HEK293 (cell line): ENCODE measurements around the gene SNTG2.

Experiments
- CTCF ChIA-PET: fragments of 350-600 bp; formaldehyde crosslinking; extraction: SDS; loops from one replicate; lab custom pipeline; 2021; ENCODE audit warnings: antibody characterized with exemption; lab: Yijun Ruan, JAX
- POLR2A ChIA-PET: fragments of 300-600 bp; formaldehyde crosslinking; extraction: SDS; loops from one replicate; lab custom pipeline; 2020; ENCODE audit warnings: antibody characterized with exemption, inconsistent platforms; lab: Yijun Ruan, JAX
- H3K27ac ChIP-seq: fragments of 200-500 bp; sonication (Bioruptor generic); 2 replicates; pipeline ENCODE4 v1.5.1; 2014; ENCODE audit warnings: low read depth, low read length, control low read depth, inconsistent platforms; ENCODE audit errors: extremely low read depth
- H3K36me3 ChIP-seq, 2 experiments: fragments of 200-500 bp in 1 of 2; sonication (Bioruptor generic) in 1 of 2; 1 replicate in 1 of 2; 2 replicates in 1 of 2; pipeline ENCODE4 v1.5.1; 2014 to 2017; ENCODE audit warnings: inconsistent platforms in 2 of 2, low read length in 2 of 2; ENCODE audit not compliant: control insufficient read depth in 2 of 2, insufficient read depth in 1 of 2
- H3K4me1 ChIP-seq: fragments of 200-500 bp; sonication (Bioruptor generic); 2 replicates; pipeline ENCODE4 v1.5.1; 2014; ENCODE audit warnings: mild to moderate bottlenecking, low read length, inconsistent platforms; ENCODE audit not compliant: control insufficient read depth, insufficient read depth
- H3K4me3 ChIP-seq: 2 replicates; pipeline ENCODE4 v1.5.1; 2011; ENCODE audit warnings: low read depth, mild to moderate bottlenecking, control low read depth, low read length, moderate library complexity
- H3K9me3 ChIP-seq: fragments of 200-500 bp; sonication (Bioruptor generic); 2 replicates; pipeline ENCODE4 v1.5.1; 2014; ENCODE audit warnings: low read depth, low read length, inconsistent platforms; ENCODE audit not compliant: control insufficient read depth, insufficient read depth
- BCL6B ChIP-seq: fragments of 450-650 bp; formaldehyde crosslinking; IDR thresholded peaks from 2 replicates; pipeline ENCODE4 v1.5.1; 2017; ENCODE audit warnings: missing biosample characterization, missing genetic modification characterization
- EGR2 ChIP-seq: fragments of 450-650 bp; formaldehyde crosslinking; IDR thresholded peaks from 2 replicates; pipeline ENCODE4 v1.5.1; 2016; ENCODE audit warnings: low read depth, missing biosample characterization, missing genetic modification characterization
- KLF8 ChIP-seq: fragments of 450-650 bp; formaldehyde crosslinking; IDR thresholded peaks from 2 replicates; pipeline ENCODE4 v1.5.1; 2016; ENCODE audit warnings: missing biosample characterization, missing genetic modification characterization
- OSR2 ChIP-seq: fragments of 450-650 bp; formaldehyde crosslinking; IDR thresholded peaks from 2 replicates; pipeline ENCODE4 v1.5.1; 2016; ENCODE audit warnings: missing biosample characterization, missing genetic modification characterization
- SP3 ChIP-seq: fragments of 450-650 bp; formaldehyde crosslinking; IDR thresholded peaks from 2 replicates; pipeline ENCODE4 v1.5.1; 2016; ENCODE audit warnings: missing biosample characterization, missing genetic modification characterization
- ZBTB10 ChIP-seq: fragments of 450-650 bp; formaldehyde crosslinking; IDR thresholded peaks from 2 replicates; pipeline ENCODE4 v1.5.1; 2016; ENCODE audit warnings: missing biosample characterization, missing genetic modification characterization
- ZBTB11 ChIP-seq: fragments of 450-650 bp; formaldehyde crosslinking; conservative IDR thresholded peaks from 2 replicates; pipeline ENCODE4 v1.5.1; 2016; ENCODE audit warnings: low read depth, missing biosample characterization, missing genetic modification characterization
- ZFP41 ChIP-seq: fragments of 450-650 bp; formaldehyde crosslinking; IDR thresholded peaks from 2 replicates; pipeline ENCODE4 v1.5.1; 2016; ENCODE audit warnings: missing biosample characterization, missing genetic modification characterization, borderline replicate concordance
- ZFP69B ChIP-seq: fragments of 450-650 bp; formaldehyde crosslinking; IDR thresholded peaks from 2 replicates; pipeline ENCODE4 v1.5.1; 2016; ENCODE audit warnings: missing biosample characterization, missing genetic modification characterization
- ZNF133 ChIP-seq: fragments of 450-650 bp; formaldehyde crosslinking; IDR thresholded peaks from 2 replicates; pipeline ENCODE4 v1.5.1; 2016; ENCODE audit warnings: missing biosample characterization, missing genetic modification characterization
- ZNF140 ChIP-seq: fragments of 450-650 bp; formaldehyde crosslinking; IDR thresholded peaks from 2 replicates; pipeline ENCODE4 v1.5.1; 2016; ENCODE audit warnings: missing biosample characterization, missing genetic modification characterization
- ZNF302 ChIP-seq: fragments of 450-650 bp; formaldehyde crosslinking; IDR thresholded peaks from 2 replicates; pipeline ENCODE4 v1.5.1; 2016; ENCODE audit warnings: missing biosample characterization, missing genetic modification characterization, low read depth
- ZNF324 ChIP-seq: fragments of 450-650 bp; formaldehyde crosslinking; IDR thresholded peaks from 2 replicates; pipeline ENCODE4 v1.5.1; 2016; ENCODE audit warnings: missing biosample characterization, missing genetic modification characterization
- ZNF335 ChIP-seq: fragments of 450-650 bp; formaldehyde crosslinking; conservative IDR thresholded peaks from 2 replicates; pipeline ENCODE4 v1.5.1; 2016; ENCODE audit warnings: missing biosample characterization, missing genetic modification characterization
- ZNF510 ChIP-seq: fragments of 450-650 bp; formaldehyde crosslinking; IDR thresholded peaks from 2 replicates; pipeline ENCODE4 v1.5.1; 2018; ENCODE audit warnings: mild to moderate bottlenecking, missing genetic modification characterization, missing biosample characterization; ENCODE audit not compliant: insufficient replicate concordance
- ZNF600 ChIP-seq: fragments of 450-650 bp; formaldehyde crosslinking; IDR thresholded peaks from 2 replicates; pipeline ENCODE4 v1.5.1; 2016; ENCODE audit warnings: missing biosample characterization, missing genetic modification characterization
- ZNF677 ChIP-seq: fragments of 450-650 bp; IDR thresholded peaks from 2 replicates; pipeline ENCODE4 v1.5.0; 2018; ENCODE audit warnings: missing biosample characterization, mild to moderate bottlenecking, missing genetic modification characterization, moderate library complexity
- ZNF792 ChIP-seq: fragments of 450-650 bp; formaldehyde crosslinking; IDR thresholded peaks from 2 replicates; pipeline ENCODE4 v1.5.1; 2016; ENCODE audit warnings: missing biosample characterization, missing genetic modification characterization
- ZNF843 ChIP-seq: fragments of 450-650 bp; formaldehyde crosslinking; IDR thresholded peaks from 2 replicates; pipeline ENCODE4 v1.5.1; 2016; ENCODE audit warnings: missing biosample characterization, missing genetic modification characterization
- ZSCAN16 ChIP-seq: fragments of 450-650 bp; formaldehyde crosslinking; IDR thresholded peaks from 2 replicates; pipeline ENCODE4 v1.5.1; 2016; ENCODE audit warnings: missing biosample characterization, missing genetic modification characterization
- ZSCAN30 ChIP-seq: fragments of 450-650 bp; IDR thresholded peaks from 2 replicates; pipeline ENCODE4 v1.5.1; 2018; ENCODE audit warnings: missing biosample characterization, mild to moderate bottlenecking, missing genetic modification characterization, moderate library complexity
- ZSCAN4 ChIP-seq: fragments of 450-650 bp; formaldehyde crosslinking; IDR thresholded peaks from 2 replicates; pipeline ENCODE4 v1.5.1; 2017; ENCODE audit warnings: missing biosample characterization, missing genetic modification characterization

SNTG2 gene

GRCh38 chr2:1318366-1319009 is 367.8 kb downstream of the SNTG2 start:
- POLR2A ChIA-PET: no interaction called here
- Histone ChIP-seq H3K36me3 (no peaks in the 10 kb centered on the region), H3K27ac (no peak overlapping the region), H3K4me3 (no peak overlapping the region)
- CTCF ChIA-PET: interaction anchor here (0.6 kb wide), 1 partner anchor 802 kb away, joined by 3 read pairs; no protein-coding TSS in a partner anchor
- TF ChIP-seq EGR2 (tag by site-specific recombination) (no peak), ZNF600 (tag by site-specific recombination) (no peak), ZNF843 (tag by site-specific recombination) (no peak), ZNF140 (no peak), ZSCAN16 (tag by site-specific recombination) (no peak), ZNF677 (tag by site-specific recombination) (no peak), ZNF133 (tag by site-specific recombination) (no peak), ZNF324 (tag by site-specific recombination) (no peak)
- TF ChIP-seq, all 188 proteins: peak for 0
- H3K4me1 ChIP-seq: no peaks in the 10 kb centered on the region
- no peaks in the 10 kb centered on the region for H3K9me3 ChIP-seq

- TF ChIP-seq ZBTB11 (tag by site-specific recombination): no peak
- no peak for TF ChIP-seq ZNF335
- TF ChIP-seq ZNF792: no peak
- TF ChIP-seq ZSCAN30 (tag by site-specific recombination): no peak
- TF ChIP-seq SP3 (tag by site-specific recombination): no peak
- TF ChIP-seq ZNF510: no peak
- no peak for TF ChIP-seq ZFP69B (tag by site-specific recombination)
- TF ChIP-seq KLF8: no peak
- no peak for TF ChIP-seq BCL6B (tag by site-specific recombination)
- TF ChIP-seq ZNF302 (tag by site-specific recombination): no peak
- TF ChIP-seq OSR2: no peak
- no peak for TF ChIP-seq ZSCAN4 (tag by site-specific recombination)
- TF ChIP-seq ZFP41 (tag by site-specific recombination): no peak
- TF ChIP-seq ZNF133 (tag by site-specific recombination): no peak
- no peak for TF ChIP-seq ZBTB10 (tag by site-specific recombination)
- TF ChIP-seq ZNF324 (tag by site-specific recombination): no peak
- TF ChIP-seq, all 188 proteins: peak for 0
- Histone ChIP-seq H3K9me3 (no peaks in the 10 kb centered on the region), H3K27ac (no peak overlapping the region), H3K4me1 (no peaks in the 10 kb centered on the region), H3K36me3 (no peaks in the 10 kb centered on the region), H3K4me3 (no peak overlapping the region)
- CTCF ChIA-PET: interaction anchor here (0.7 kb wide), 1 partner anchor 55 kb away, joined by 3 read pairs; no protein-coding TSS in a partner anchor
- POLR2A ChIA-PET: no interaction called here
Observed at GRCh38 chr2:1319393-1319792, 368.7 kb downstream of the SNTG2 start.
